ENCODE results near the gene HKDC1. TPM values are rescaled to one million over a fixed set of nuclear protein-coding genes. Genes with fewer than 3 reads are reported as not detected.

The HKDC1 gene
- total and polyA plus RNA-seq, 2 donors = 10.9 to 15.3 TPM

Other genes starting within 250 kb of the HKDC1 start
- 12.3 TPM for gene KIFBP, start 231.5 kb upstream of the HKDC1 start, total RNA-seq
- gene KIFBP, start 231.5 kb upstream of the HKDC1 start, polyA plus RNA-seq = 25.6 TPM
- 290 TPM for gene SRGN, start 132.2 kb upstream of the HKDC1 start, total RNA-seq
- 549 TPM for gene SRGN, start 132.2 kb upstream of the HKDC1 start, polyA plus RNA-seq
- 14.6 TPM for gene VPS26A, start 96.2 kb upstream of the HKDC1 start, total RNA-seq
- gene VPS26A, start 96.2 kb upstream of the HKDC1 start, polyA plus RNA-seq = 44.2 TPM
- 26.0 TPM for gene SUPV3L1, start 40.1 kb upstream of the HKDC1 start, total RNA-seq
- gene SUPV3L1, start 40.1 kb upstream of the HKDC1 start, polyA plus RNA-seq = 76.7 TPM
- 52.6 TPM for gene HK1, start 58.2 kb downstream of the HKDC1 start, total RNA-seq
- gene HK1, start 58.2 kb downstream of the HKDC1 start, polyA plus RNA-seq = 33.7 TPM
- 0.05 TPM for gene TACR2, start 196.6 kb downstream of the HKDC1 start, total RNA-seq
- gene TACR2, start 196.6 kb downstream of the HKDC1 start, polyA plus RNA-seq = 0.30 TPM
- gene TSPAN15, start 231.1 kb downstream of the HKDC1 start, total RNA-seq = 9.7 TPM
- 13.2 TPM for gene TSPAN15, start 231.1 kb downstream of the HKDC1 start, polyA plus RNA-seq

Data from thymus (tissue), 2 donors.